ENCODE measurements around the gene CDH9. TPM values are rescaled to one million over a fixed set of nuclear protein-coding genes. Genes with fewer than 3 reads are reported as not detected.

The CDH9 gene
- total RNA-seq, 4 donors from 2014 or later, result not detected

DNA sequence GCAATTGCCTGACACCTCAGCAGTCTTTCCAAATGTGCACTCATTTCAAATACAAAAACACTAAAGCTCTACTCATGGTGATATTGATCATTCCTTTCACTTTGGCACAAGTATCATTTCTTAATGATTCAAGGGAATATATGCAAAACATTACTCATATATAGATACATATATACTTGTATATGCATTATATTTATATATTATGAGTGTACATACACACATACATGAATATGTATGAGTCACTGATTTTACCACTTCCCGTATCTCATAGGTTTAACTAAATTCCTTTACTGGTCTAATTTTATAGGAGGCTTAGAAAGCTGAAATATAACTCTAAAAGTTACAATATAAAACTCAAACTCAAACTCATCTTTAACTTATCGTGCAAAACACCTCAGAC lies 156.5 kb downstream of the CDH9 start:
- TF ChIP-seq EP300 (IDR thresholded peaks at IDR 0.05) (no peak), POLR2A (IDR thresholded peaks at IDR 0.05) (no peak)
- TF ChIP-seq, protein P1, sequence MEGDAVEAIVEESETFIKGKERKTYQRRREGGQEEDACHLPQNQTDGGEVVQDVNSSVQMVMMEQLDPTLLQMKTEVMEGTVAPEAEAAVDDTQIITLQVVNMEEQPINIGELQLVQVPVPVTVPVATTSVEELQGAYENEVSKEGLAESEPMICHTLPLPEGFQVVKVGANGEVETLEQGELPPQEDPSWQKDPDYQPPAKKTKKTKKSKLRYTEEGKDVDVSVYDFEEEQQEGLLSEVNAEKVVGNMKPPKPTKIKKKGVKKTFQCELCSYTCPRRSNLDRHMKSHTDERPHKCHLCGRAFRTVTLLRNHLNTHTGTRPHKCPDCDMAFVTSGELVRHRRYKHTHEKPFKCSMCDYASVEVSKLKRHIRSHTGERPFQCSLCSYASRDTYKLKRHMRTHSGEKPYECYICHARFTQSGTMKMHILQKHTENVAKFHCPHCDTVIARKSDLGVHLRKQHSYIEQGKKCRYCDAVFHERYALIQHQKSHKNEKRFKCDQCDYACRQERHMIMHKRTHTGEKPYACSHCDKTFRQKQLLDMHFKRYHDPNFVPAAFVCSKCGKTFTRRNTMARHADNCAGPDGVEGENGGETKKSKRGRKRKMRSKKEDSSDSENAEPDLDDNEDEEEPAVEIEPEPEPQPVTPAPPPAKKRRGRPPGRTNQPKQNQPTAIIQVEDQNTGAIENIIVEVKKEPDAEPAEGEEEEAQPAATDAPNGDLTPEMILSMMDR (IDR thresholded peaks at IDR 0.05), result no peak
- no peak overlapping the region for H3K4me3 ChIP-seq
- H3K4me1 ChIP-seq, result no peaks in the 10 kb centered on the region
- no peaks in the 10 kb centered on the region for H3K36me3 ChIP-seq
- no peak overlapping the region for H3K27ac ChIP-seq
- 45 to 46% methylated on average over 2 of the region's 2 CpGs for WGBS, 2 donors
- H3K27me3 ChIP-seq, result no peaks in the 10 kb centered on the region
- DNase-seq (ENCODE audit: low spot score in 2 of 2), result no peak
- no peaks in the 10 kb centered on the region for H3K9me3 ChIP-seq

DNA sequence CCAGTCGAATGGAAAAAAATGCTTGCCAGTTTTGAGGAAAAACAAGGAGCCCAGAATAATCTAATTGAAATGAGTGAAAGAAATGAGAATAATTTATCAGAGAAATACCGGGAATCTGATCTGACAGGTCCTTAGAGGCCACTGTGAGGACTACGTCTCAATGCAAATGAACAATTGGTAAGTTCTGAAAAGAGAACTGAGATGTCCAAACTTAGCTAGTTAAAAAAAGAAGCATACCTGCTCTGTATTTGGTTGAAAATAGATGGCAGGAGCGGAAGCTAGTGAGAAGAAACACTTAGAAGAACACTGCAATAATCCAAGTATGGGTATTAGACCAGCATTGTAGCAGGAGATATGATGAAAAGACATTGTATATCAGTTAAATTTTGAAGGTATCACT lies 161.2 kb downstream of the CDH9 start:
- no peaks in the 10 kb centered on the region for H3K4me1 ChIP-seq
- H3K27me3 ChIP-seq, result no peaks in the 10 kb centered on the region
- no peaks in the 10 kb centered on the region for H3K36me3 ChIP-seq
- H3K9me3 ChIP-seq, result no peaks in the 10 kb centered on the region
- DNase-seq (ENCODE audit: low spot score in 2 of 2), result no peak
- 80 to 81% methylated on average over 4 of the region's 4 CpGs for WGBS, 2 donors
- H3K27ac ChIP-seq, result no peak overlapping the region
- TF ChIP-seq POLR2A (IDR thresholded peaks at IDR 0.05), result no peak
- TF ChIP-seq, protein P1 (IDR thresholded peaks at IDR 0.05), result no peak
- TF ChIP-seq EP300 (IDR thresholded peaks at IDR 0.05), result no peak
- H3K4me3 ChIP-seq, result no peak overlapping the region

DNA sequence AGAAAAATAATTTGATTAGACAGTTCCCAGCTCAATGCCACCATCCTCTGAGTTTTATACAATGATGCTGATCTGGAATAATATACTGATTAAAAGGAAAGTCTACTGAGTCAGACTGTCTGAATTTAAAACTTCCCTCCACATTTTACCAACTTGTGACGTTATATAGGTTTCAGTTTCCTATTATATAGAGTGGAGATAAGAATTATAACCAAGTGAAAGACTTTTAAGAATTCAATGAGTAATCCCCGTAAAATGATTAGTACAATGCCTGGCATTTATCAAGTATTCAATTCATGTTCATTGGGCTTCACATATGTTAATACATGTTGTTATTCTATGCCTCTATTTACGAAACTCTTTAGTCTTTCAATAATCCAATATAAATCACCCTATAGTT lies 166.0 kb downstream of the CDH9 start:
- Histone ChIP-seq H3K4me3 (no peak overlapping the region), H3K27ac (no peak overlapping the region), H3K9me3 (no peaks in the 10 kb centered on the region), H3K27me3 (no peaks in the 10 kb centered on the region), H3K4me1 (no peaks in the 10 kb centered on the region), H3K36me3 (no peaks in the 10 kb centered on the region)
- 56 to 58% methylated on average over 3 of the region's 3 CpGs for WGBS, 2 donors
- TF ChIP-seq EP300 (IDR thresholded peaks at IDR 0.05) (no peak), POLR2A (IDR thresholded peaks at IDR 0.05) (no peak)
- TF ChIP-seq, protein P1 (IDR thresholded peaks at IDR 0.05), result no peak
- DNase-seq (ENCODE audit: low spot score in 2 of 2), result no peak

DNA sequence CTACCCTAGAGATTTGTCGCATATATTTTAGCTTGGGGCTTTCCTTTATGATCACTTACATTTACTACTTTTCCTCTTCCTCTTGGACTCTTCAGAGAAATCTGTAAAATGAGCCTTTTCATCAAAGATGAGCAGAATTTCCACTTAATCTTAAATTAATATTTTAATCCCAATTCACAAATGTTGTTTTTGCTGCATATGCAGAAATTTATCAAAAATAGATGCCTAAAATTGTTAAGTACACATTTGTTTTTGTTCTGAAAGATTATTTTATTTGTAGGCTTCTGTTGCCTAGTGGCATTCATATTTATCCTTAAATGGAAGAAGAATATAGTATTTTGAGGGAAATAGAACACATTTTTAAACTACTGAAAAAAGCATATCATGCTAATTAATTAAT lies 168.6 kb downstream of the CDH9 start:
- no peaks in the 10 kb centered on the region for H3K9me3 ChIP-seq
- H3K27ac ChIP-seq, result no peak overlapping the region
- 90 to 92% methylated on average over 1 of the region's 1 CpG for WGBS, 2 donors
- TF ChIP-seq, protein P1 (IDR thresholded peaks at IDR 0.05), result no peak
- TF ChIP-seq EP300 (IDR thresholded peaks at IDR 0.05) (no peak), POLR2A (IDR thresholded peaks at IDR 0.05) (no peak)
- no peaks in the 10 kb centered on the region for H3K36me3 ChIP-seq
- no peaks in the 10 kb centered on the region for H3K4me1 ChIP-seq
- no peak overlapping the region for H3K4me3 ChIP-seq
- DNase-seq (ENCODE audit: low spot score in 2 of 2), result no peak
- no peaks in the 10 kb centered on the region for H3K27me3 ChIP-seq

DNA sequence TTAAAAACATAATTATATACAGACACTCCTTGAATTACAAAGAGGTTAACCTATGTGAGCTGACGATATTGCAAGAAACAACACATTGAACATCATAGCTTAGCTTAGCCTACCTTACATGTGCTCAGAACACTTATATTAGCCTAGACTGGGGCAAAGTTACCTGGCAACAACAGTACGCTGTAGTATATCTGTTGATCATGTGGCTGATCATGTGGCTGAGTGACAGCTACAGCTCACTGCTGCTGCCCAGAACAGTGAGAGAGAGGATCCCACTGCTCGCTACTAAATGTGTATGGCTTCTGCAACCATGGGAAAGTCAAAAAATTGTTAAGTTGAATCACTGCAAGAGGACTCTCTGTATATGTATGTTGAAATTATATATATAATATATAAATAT lies 169.9 kb downstream of the CDH9 start:
- Histone ChIP-seq H3K27me3 (no peaks in the 10 kb centered on the region), H3K36me3 (no peaks in the 10 kb centered on the region), H3K4me1 (no peaks in the 10 kb centered on the region), H3K27ac (no peak overlapping the region), H3K9me3 (no peaks in the 10 kb centered on the region), H3K4me3 (no peak overlapping the region)
- no peak for DNase-seq (ENCODE audit: low spot score in 2 of 2)
- WGBS, 2 donors, result 89 to 94% methylated on average over 3 of the region's 3 CpGs
- TF ChIP-seq POLR2A (IDR thresholded peaks at IDR 0.05) (no peak), EP300 (IDR thresholded peaks at IDR 0.05) (no peak)
- TF ChIP-seq, protein P1 (IDR thresholded peaks at IDR 0.05), result no peak

All from tibial nerve (tissue), 4 donors.